Fibroblast of skin of right biceps (primary cell): Measurements from ENCODE around the gene CRYBG3.

ENCODE experiments used
- DNase-seq: peaks from one replicate; pipeline ENCODE4 v3.0.0-alpha.2; 2013

The CRYBG3 gene

DNA sequence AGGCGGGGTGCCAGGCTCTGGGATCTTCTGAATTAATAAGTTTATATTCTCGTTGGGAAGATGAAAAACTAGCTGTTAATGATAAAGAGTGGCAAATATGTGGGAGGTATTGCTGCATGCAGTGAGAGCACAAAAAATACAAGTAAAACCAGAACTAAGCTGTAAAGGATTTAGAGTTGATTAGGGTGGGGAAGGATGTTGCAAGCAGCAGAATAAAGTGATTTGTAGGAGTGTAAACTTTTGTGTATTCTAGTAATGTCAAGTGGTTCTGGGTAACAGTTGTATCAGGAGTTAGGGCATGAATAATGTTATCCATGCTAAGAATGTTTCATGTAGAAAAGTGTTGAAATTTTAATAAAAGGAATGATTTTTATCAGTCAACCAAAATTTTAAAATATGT lies 18.1 kb downstream of the CRYBG3 start:
- no peak for DNase-seq

DNA sequence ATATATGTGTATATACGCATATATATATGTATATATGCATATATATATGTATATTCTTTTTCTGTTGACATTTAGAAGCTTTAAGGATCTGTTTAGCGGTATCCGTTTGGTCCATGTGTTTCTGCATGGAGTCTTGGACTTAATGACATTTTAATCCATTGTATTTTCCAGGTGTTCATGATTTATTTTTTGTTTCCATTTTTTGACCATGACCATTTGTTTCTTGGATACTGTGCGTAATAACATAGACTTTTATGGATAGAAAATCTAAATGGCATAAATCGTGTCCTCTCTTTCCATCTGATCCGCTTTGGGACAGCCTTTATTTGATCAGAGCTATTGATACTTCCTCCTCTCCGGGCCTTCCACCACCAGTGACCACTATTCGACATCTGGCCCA lies 19.5 kb downstream of the CRYBG3 start:
- no peak for DNase-seq

DNA sequence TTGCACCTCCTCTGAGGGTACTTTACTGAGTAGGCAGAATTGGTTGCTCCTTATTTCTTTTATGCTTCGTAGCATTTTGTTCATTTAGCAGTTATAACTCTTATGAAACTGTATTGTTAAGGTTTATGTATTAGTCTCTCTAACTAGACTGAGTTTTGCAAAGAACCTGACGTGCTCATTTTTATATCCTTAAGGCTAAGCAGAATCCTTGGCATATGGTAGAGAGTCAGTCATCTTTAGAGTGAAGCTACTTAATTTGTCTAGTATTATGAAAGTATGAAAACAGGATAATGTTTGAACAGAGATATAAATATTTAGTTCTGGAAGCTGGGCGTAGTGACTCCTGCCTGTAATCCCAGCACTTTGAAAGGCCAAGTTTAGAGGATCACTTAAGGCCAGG lies 20.1 kb downstream of the CRYBG3 start:
- no peak for DNase-seq

DNA sequence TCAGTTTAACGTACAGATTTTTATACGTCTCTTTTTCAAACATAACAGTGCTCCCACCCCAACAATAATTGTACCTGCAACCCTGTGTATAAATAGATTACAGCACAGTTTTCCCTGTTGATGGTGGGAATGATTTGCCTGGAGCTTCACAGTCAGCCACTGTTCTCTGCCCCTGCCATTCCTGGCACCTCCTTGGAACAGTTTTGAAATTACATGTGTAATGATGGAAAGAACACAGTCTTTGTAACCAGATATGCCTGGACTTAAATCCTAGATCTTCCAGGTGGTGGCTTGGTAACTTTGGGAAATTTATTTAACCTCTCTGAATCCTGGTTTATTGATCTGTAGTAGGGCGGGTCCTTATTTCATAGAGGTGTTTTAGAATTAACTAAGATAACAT lies 27.0 kb downstream of the CRYBG3 start:
- no peak for DNase-seq

DNA sequence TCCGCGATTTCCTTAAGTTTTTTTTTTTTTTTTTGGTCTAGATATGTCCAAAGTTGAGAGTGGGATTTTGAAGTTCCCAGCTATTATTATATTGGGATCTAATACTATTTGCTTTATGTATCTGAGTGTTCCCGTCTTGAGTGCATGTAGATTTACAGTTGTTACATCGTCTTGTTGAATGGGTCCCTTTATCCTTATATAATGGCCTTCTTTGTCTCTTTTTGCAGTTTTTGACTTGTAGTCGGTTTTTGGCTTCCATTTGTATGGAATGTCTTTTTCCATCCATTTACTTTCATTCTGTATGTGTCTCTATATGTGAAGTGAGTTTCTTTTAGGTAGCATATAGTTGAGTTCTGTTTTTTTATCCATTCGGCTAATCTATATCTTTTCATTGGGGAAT lies 35.6 kb downstream of the CRYBG3 start:
- DNase-seq = no peak

DNA sequence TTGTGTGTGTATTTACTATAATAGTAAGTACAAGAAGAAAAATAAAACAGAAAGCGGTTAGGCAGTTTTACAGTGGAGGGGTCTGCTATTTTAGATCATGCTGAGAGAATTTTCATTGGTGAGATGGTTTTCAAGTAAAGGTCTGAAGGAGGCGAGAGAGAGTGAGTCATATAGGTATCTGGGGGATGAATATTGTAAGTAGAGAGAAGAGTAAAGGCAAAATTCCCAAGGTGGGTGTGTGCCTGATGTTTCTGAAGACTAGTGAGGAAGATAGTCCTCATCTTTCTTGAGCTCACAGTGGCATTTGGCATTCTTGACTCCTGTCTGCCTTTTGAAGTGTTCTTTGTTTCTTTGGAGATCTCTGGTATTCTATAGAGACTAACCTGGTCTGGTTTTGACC lies 38.6 kb downstream of the CRYBG3 start:
- DNase-seq = no peak

- no peak for DNase-seq
These were observed 40.8 kb downstream of the CRYBG3 start for GRCh38 chr3:97862582-97862981.

DNA sequence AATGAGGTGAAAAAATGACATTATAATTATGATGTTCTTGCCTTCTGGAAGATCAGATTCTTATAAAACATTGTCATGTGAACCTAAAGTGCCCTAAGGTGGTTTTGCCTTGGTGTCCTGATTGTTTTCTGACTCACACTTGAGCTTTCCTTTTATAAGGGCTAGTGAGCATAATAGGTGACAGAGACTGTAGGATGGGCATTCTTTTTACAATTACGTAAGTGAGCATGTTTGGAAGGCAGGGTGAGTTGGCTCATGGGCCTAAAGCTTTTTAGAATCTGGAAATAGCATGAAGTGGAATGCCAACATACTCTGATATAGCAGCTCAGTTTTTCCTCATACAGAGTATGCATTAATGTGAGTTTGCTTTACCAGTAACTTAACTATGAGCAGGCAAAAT lies 41.2 kb downstream of the CRYBG3 start:
- DNase-seq = no peak

DNA sequence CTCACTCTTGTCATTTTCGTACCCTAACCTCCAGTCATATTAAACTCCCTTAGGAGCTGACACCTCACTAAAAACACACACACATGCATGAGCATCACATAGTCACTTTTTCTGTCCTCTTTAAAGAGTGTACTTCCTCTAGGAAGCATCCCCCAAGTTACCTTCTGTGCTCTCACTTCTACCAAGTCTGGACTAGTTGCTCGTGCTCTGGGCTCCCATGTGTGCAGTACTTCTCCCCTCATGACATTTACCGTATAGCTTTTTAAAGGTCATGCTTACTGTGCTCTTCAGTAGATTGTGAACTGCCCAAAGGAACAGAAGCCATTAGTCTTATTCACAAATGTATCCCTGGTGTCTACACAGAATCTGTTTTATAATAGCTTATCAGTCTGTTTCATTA lies 42.0 kb downstream of the CRYBG3 start:
- DNase-seq = no peak

- peak; percentile 57 for DNase-seq
These were observed 49.4 kb downstream of the CRYBG3 start for GRCh38 chr3:97871186-97871585.

DNA sequence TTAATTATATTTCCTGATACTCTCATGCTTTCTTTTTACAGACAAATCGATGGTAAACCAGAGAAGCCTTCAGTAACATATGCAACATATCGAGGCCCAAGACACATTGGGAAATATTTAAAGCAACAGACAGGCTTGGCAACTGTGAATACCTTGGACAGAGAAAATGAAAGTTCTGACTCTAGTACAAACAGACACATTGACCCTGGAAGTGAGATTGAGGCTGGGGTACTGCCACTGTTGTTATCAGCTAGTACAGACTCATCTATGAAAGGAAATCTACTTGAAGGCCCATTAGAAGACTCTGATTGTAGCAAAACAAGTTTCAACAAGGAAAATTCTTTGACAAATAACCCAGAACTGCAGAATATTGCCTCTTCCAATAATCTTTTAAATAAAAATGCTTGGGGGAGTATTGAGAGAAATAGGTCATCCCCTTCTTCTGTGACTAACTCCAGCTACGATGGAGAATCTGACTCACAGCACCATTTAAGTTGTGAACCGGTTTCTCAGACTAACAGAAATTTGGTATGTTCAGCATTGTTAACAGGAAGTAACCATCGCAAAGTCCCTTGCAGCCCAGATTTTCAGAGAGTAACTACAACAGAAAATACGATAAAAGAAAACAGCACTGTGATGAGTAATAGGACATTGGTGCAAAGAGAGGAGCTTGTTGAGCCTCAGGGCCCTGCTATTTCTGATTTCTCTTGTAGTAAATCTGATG lies 50.2 kb downstream of the CRYBG3 start:
- peak; percentile 97 for DNase-seq

GRCh38 chr3:97872525-97873042 lies 50.8 kb downstream of the CRYBG3 start:
- DNase-seq = peak; percentile 31

DNA sequence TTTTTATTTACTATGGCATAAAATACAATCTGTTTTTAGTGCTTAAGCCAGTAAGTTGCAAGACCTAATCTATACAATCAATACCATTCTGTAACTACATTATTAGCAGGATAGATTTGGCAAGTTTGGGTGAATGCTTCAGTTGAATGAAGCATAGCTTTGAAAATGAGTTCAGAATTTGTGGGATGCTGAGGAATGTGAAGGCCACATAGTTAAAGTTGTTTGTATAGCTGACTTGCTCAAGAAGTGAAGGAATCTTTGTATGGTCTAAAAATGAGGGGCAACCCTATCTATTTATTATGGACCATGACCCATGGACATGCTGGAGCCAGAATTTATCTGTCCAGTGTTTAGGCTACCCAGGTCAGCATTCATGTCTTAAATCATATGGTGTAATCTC lies 58.5 kb downstream of the CRYBG3 start:
- DNase-seq = peak; percentile 20

DNA sequence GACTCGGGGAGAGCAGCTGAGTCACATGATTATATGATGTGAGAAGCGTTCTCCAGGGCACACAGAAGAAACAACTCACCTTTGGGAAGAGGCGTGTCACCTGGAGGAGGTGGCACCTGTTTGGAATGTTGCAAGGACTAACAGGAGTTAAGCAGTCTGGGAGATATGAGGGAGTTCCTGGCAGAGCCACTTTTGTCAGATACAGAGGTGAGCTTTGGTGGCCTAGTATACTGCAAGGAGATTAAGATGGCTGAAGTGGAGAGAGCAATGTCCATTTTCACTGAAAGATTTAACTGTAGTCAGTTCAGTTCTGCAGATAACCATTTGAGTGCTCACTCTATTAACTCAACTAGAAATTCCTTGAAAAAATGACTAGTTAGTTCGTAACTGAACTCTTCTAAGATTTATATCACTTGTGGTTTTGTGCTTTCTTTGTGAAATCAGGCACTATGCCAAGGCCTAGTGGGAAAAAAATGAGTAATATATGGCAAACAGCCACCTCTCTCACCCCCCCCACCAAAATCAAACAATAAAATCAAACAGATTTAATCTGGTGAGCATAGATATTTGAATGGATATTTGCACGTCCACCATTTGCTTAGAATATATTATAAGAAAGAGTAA lies 61.3 kb downstream of the CRYBG3 start:
- DNase-seq = peak; percentile 78

DNA sequence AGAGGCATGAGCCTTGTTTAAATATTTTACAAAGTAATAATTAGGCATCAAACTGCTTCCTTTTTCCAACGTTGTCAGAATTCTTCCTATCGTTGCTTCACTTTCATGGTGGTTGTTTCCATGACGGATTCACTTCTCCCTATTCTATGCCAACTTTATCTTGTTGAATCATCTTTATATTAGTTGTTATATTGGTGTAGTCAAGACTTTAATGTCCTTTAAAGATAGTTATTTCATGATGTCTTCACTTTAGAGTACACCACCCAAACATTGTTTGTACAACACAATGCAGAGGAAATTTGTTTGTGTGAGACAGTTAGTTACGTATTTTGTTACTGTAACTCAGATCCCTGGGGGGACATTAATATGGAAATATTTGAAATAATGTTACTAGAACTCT lies 61.9 kb downstream of the CRYBG3 start:
- no peak for DNase-seq

- DNase-seq = no peak
These were observed 62.8 kb downstream of the CRYBG3 start for GRCh38 chr3:97884586-97885123.

GRCh38 chr3:97885931-97886824 lies 64.4 kb downstream of the CRYBG3 start:
- DNase-seq = no peak

GRCh38 chr3:97889814-97890213 lies 68.0 kb downstream of the CRYBG3 start:
- DNase-seq = no peak

- DNase-seq = no peak
These were observed 71.0 kb downstream of the CRYBG3 start for GRCh38 chr3:97892852-97893251.

DNA sequence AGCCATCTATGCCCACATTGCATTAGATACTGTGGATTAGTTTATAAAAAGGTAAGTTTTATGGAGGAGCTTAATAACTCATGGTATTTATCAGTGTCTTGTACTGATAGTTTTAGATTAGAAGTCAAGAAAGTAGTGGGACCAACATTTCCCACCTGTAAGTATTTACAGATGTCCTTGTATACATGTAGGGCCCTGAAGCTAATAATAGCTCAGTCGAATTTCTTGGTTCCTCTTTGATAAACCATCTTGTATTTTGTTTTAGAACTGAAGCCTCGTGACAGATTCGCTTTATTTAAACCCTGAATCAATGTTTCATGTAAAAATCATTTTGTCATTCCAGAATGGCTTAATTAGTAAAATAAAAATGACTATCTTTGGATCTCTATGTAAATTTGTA lies 73.4 kb downstream of the CRYBG3 start:
- DNase-seq = no peak

DNA sequence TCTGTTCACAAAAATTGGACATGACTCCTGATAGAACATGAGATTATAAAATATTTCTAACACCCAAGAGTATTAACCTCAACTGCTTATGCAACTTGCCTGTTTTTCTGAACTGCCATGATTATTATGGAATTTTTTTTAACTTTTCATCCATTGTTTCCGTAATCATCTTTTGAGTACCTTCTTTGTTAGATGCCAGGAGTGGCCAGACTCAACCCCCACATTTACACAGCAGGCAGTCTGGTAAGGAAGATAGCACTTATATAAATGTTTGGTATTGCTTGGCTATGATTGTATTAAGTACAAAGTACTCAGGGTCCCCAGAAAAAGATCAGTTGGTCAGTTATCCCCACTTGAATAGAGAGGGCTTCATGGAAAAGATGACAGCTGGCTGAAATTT lies 74.3 kb downstream of the CRYBG3 start:
- no peak for DNase-seq

- DNase-seq = no peak
These were observed 74.7 kb downstream of the CRYBG3 start for GRCh38 chr3:97896547-97896946.

- no peak for DNase-seq
These were observed 77.5 kb downstream of the CRYBG3 start for GRCh38 chr3:97899331-97899730.
